A673 (cell line): ENCODE data around the gene NEDD4L.

Experiments used
- EZH2 ChIP-seq: fragments of 200-600 bp; sonication (generic); IDR thresholded peaks from 2 replicates; pipeline ENCODE4 v1.6.1; 2017; ENCODE audit warnings: borderline replicate concordance, low read depth, mild to moderate bottlenecking, mixed read lengths, antibody characterized with exemption, low read length; ENCODE audit not compliant: poor library complexity, severe bottlenecking
- TF ChIP-seq, protein P1 (sequence below): fragments of 300-800, 200-600 bp; sonication (generic); conservative IDR thresholded peaks from 2 replicates; pipeline ENCODE4 v1.5.1; 2017; ENCODE audit warnings: low read depth, mild to moderate bottlenecking, antibody characterized with exemption, low read length, moderate library complexity, mixed read lengths

DNA sequence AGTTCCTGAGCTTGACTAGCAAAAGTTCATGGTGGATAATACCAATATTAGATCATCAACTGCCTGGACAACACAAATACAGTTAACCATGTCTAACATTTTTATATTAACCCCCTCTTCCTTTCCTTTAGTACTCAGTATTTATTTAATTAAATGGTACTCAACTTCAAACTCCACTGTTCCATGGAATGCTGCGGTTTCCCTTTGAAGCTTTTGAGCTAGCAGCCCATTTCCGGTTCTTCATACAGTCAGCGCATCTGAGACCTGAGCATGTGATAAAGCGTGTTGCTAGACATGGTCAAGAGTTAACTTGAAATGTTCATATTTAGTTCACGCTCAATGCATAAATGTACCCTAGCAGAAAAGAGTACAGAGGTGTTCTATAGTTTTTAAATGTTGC is 306.5 kb downstream of the NEDD4L start:
- TF ChIP-seq, protein P1, sequence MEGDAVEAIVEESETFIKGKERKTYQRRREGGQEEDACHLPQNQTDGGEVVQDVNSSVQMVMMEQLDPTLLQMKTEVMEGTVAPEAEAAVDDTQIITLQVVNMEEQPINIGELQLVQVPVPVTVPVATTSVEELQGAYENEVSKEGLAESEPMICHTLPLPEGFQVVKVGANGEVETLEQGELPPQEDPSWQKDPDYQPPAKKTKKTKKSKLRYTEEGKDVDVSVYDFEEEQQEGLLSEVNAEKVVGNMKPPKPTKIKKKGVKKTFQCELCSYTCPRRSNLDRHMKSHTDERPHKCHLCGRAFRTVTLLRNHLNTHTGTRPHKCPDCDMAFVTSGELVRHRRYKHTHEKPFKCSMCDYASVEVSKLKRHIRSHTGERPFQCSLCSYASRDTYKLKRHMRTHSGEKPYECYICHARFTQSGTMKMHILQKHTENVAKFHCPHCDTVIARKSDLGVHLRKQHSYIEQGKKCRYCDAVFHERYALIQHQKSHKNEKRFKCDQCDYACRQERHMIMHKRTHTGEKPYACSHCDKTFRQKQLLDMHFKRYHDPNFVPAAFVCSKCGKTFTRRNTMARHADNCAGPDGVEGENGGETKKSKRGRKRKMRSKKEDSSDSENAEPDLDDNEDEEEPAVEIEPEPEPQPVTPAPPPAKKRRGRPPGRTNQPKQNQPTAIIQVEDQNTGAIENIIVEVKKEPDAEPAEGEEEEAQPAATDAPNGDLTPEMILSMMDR, result no peak
- no peak for TF ChIP-seq EZH2
